Panc1 (cell line): ENCODE results near the gene RPS13.

ENCODE experiments used
- POLR2AphosphoS5 ChIP-seq: IDR thresholded peaks from 2 replicates; pipeline ENCODE4 v1.6.1; 2012; ENCODE audit warnings: mild to moderate bottlenecking, low read depth, low read length, moderate library complexity
- SIN3A ChIP-seq: IDR thresholded peaks from 2 replicates; pipeline ENCODE4 v1.6.1; 2012; ENCODE audit warnings: low read depth, mild to moderate bottlenecking, low read length, moderate library complexity, borderline replicate concordance; ENCODE audit not compliant: insufficient read depth
- TF ChIP-seq, protein P1 (sequence below): fragments of 450-650 bp; IDR thresholded peaks from 2 replicates; pipeline ENCODE4 v1.5.1; 2017; ENCODE audit warnings: mild to moderate bottlenecking
- TF ChIP-seq, protein P2 (sequence below), 2 experiments: IDR thresholded peaks; 2 replicates each; pipeline ENCODE4 v1.6.1; 2011 to 2012; ENCODE audit warnings: low read depth in 2 of 2, control low read depth in 1 of 2, low read length in 1 of 2, mild to moderate bottlenecking in 1 of 2, moderate library complexity in 1 of 2; ENCODE audit not compliant: insufficient read depth in 1 of 2

DNA sequence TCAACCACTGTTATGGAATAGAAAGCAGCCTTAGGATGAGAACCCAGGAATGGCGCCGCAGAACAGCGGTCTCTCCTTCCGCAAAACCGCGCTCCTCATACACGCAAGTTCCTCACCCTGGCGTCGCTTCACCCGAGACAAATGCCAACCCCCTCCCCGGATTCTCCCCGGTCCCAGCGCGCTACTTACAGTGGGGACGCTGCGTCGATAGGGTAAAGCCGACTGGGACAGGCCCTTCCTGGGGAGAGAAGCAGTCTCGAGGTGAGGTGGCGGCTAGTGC, 287 bp downstream of the RPS13 start:
- TF ChIP-seq, protein P1, sequence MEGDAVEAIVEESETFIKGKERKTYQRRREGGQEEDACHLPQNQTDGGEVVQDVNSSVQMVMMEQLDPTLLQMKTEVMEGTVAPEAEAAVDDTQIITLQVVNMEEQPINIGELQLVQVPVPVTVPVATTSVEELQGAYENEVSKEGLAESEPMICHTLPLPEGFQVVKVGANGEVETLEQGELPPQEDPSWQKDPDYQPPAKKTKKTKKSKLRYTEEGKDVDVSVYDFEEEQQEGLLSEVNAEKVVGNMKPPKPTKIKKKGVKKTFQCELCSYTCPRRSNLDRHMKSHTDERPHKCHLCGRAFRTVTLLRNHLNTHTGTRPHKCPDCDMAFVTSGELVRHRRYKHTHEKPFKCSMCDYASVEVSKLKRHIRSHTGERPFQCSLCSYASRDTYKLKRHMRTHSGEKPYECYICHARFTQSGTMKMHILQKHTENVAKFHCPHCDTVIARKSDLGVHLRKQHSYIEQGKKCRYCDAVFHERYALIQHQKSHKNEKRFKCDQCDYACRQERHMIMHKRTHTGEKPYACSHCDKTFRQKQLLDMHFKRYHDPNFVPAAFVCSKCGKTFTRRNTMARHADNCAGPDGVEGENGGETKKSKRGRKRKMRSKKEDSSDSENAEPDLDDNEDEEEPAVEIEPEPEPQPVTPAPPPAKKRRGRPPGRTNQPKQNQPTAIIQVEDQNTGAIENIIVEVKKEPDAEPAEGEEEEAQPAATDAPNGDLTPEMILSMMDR, result no peak
- TF ChIP-seq SIN3A (no peak), POLR2AphosphoS5 (no peak)
- TF ChIP-seq, protein P2, sequence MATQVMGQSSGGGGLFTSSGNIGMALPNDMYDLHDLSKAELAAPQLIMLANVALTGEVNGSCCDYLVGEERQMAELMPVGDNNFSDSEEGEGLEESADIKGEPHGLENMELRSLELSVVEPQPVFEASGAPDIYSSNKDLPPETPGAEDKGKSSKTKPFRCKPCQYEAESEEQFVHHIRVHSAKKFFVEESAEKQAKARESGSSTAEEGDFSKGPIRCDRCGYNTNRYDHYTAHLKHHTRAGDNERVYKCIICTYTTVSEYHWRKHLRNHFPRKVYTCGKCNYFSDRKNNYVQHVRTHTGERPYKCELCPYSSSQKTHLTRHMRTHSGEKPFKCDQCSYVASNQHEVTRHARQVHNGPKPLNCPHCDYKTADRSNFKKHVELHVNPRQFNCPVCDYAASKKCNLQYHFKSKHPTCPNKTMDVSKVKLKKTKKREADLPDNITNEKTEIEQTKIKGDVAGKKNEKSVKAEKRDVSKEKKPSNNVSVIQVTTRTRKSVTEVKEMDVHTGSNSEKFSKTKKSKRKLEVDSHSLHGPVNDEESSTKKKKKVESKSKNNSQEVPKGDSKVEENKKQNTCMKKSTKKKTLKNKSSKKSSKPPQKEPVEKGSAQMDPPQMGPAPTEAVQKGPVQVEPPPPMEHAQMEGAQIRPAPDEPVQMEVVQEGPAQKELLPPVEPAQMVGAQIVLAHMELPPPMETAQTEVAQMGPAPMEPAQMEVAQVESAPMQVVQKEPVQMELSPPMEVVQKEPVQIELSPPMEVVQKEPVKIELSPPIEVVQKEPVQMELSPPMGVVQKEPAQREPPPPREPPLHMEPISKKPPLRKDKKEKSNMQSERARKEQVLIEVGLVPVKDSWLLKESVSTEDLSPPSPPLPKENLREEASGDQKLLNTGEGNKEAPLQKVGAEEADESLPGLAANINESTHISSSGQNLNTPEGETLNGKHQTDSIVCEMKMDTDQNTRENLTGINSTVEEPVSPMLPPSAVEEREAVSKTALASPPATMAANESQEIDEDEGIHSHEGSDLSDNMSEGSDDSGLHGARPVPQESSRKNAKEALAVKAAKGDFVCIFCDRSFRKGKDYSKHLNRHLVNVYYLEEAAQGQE (IDR thresholded peaks at IDR 0.05; ENCODE audit: insufficient read depth in 1 of 2, low read depth in 2 of 2, low read length in 1 of 2), result no peak
